Progenitor cell of endocrine pancreas (in vitro differentiated cells): Measurements from ENCODE around the gene ENTREP1. TPM values are rescaled to one million over a fixed set of nuclear protein-coding genes. Genes with fewer than 3 reads are reported as not detected.

Source experiments
- DNase-seq: peaks from one replicate; pipeline ENCODE4 v3.0.0; 2021; ENCODE audit warnings: low spot score; ENCODE audit not compliant: unreplicated experiment
- H3K27ac Mint-ChIP-seq: 2 replicates; pipeline ENCODE4 v1.8.0; 2021; ENCODE audit warnings: mild to moderate bottlenecking, moderate library complexity, mixed read lengths
- H3K27me3 Mint-ChIP-seq: 2 replicates; pipeline ENCODE4 v1.8.0; 2021; ENCODE audit warnings: mixed read lengths
- H3K36me3 Mint-ChIP-seq: 2 replicates; pipeline ENCODE4 v1.8.0; 2022; ENCODE audit warnings: mixed read lengths; ENCODE audit not compliant: insufficient read depth
- H3K4me1 Mint-ChIP-seq: 2 replicates; pipeline ENCODE4 v1.8.0; 2021; ENCODE audit warnings: low read depth, mixed read lengths
- H3K4me3 Mint-ChIP-seq: 2 replicates; pipeline ENCODE4 v1.8.0; 2021; ENCODE audit warnings: low read depth, mild to moderate bottlenecking, moderate library complexity, mixed read lengths
- H3K9me3 Mint-ChIP-seq: 2 replicates; pipeline ENCODE4 v1.8.0; 2021; ENCODE audit warnings: low read depth, mixed read lengths
- CTCF ChIP-seq: fragments of 200-600 bp; sonication (generic); IDR thresholded peaks from one replicate; pipeline ENCODE4 v1.5.0; 2021; ENCODE audit warnings: antibody characterized with exemption, mild to moderate bottlenecking; ENCODE audit not compliant: unreplicated experiment
- total RNA-seq: library from RNA; stranded (reverse); gene quantifications from 2 replicates; pipeline ENCODE4 v1.2.1, GENCODE V29; 2021

Gene ENTREP1
- total RNA-seq, 1 donor from 2014 or later, result 3.6 TPM

GRCh38 chr9:69331444-69331843 is 6.4 kb downstream of the ENTREP1 start:
- DNase-seq, result no peak
- Mint-ChIP-seq H3K4me1 (no peaks in the 10 kb centered on the region), H3K9me3 (no peaks in the 10 kb centered on the region), H3K4me3 (no peak overlapping the region), H3K27me3 (peaks cover 31% of the 10 kb centered on the region), H3K36me3 (no peaks in the 10 kb centered on the region), H3K27ac (no peak overlapping the region)
- TF ChIP-seq CTCF, result no peak

GRCh38 chr9:69332067-69332685 is 7.2 kb downstream of the ENTREP1 start:
- H3K4me1 Mint-ChIP-seq, result no peaks in the 10 kb centered on the region
- no peak overlapping the region for H3K4me3 Mint-ChIP-seq
- no peaks in the 10 kb centered on the region for H3K36me3 Mint-ChIP-seq
- H3K27ac Mint-ChIP-seq, result no peak overlapping the region
- peaks cover 24% of the 10 kb centered on the region for H3K27me3 Mint-ChIP-seq
- no peaks in the 10 kb centered on the region for H3K9me3 Mint-ChIP-seq
- DNase-seq, result no peak
- TF ChIP-seq CTCF, result no peak

GRCh38 chr9:69333716-69334115 is 8.7 kb downstream of the ENTREP1 start:
- peaks cover 10% of the 10 kb centered on the region for H3K27me3 Mint-ChIP-seq
- H3K36me3 Mint-ChIP-seq, result no peaks in the 10 kb centered on the region
- no peak for TF ChIP-seq CTCF
- H3K4me1 Mint-ChIP-seq, result no peaks in the 10 kb centered on the region
- no peak for DNase-seq
- no peak overlapping the region for H3K27ac Mint-ChIP-seq
- no peaks in the 10 kb centered on the region for H3K9me3 Mint-ChIP-seq
- H3K4me3 Mint-ChIP-seq, result no peak overlapping the region

GRCh38 chr9:69334317-69334716 is 9.3 kb downstream of the ENTREP1 start:
- no peak for DNase-seq
- no peak for TF ChIP-seq CTCF
- Mint-ChIP-seq H3K27me3 (peaks cover 7% of the 10 kb centered on the region), H3K4me3 (no peak overlapping the region), H3K9me3 (no peaks in the 10 kb centered on the region), H3K36me3 (no peaks in the 10 kb centered on the region), H3K27ac (no peak overlapping the region), H3K4me1 (no peaks in the 10 kb centered on the region)

GRCh38 chr9:69339620-69340019 is 14.6 kb downstream of the ENTREP1 start:
- no peaks in the 10 kb centered on the region for H3K4me1 Mint-ChIP-seq
- no peaks in the 10 kb centered on the region for H3K36me3 Mint-ChIP-seq
- no peak for TF ChIP-seq CTCF
- no peak for DNase-seq
- H3K27ac Mint-ChIP-seq, result no peak overlapping the region
- no peaks in the 10 kb centered on the region for H3K9me3 Mint-ChIP-seq
- no peak overlapping the region for H3K4me3 Mint-ChIP-seq
- peaks cover 3% of the 10 kb centered on the region for H3K27me3 Mint-ChIP-seq
